SK-N-SH (cell line): ENCODE measurements around the gene ASPN. TPM values are rescaled to one million over a fixed set of nuclear protein-coding genes. Genes with fewer than 3 reads are reported as not detected.

Experiments
- CTCF ChIA-PET: fragments of 300-600, 350-600 bp; formaldehyde crosslinking; extraction: SDS; loops from one replicate; lab custom pipeline; 2021; lab: Yijun Ruan, JAX
- POLR2A ChIA-PET: fragments of 350-600 bp; sonication (Branson Sonifier 250); formaldehyde crosslinking; extraction: SDS; loops from one replicate; lab custom pipeline; 2020; ENCODE audit warnings: antibody characterized with exemption, inconsistent platforms; lab: Yijun Ruan, JAX
- DNase-seq: peaks from one replicate; pipeline ENCODE4 v3.0.0; 2012
- H2AFZ ChIP-seq: fragments of 200-600 bp; sonication (generic); 2 replicates; pipeline ENCODE4 v1.8.1; 2016; ENCODE audit warnings: antibody characterized with exemption, mild to moderate bottlenecking, low read depth
- H3F3A ChIP-seq: fragments of 200-600 bp; sonication (generic); replicated peaks from 2 replicates; pipeline ENCODE3; 2016; ENCODE audit warnings: antibody characterized with exemption, mild to moderate bottlenecking; ENCODE audit not compliant: insufficient read depth
- H3K27ac ChIP-seq, 2 experiments: fragments of 200-500 bp in 1 of 2; fragments of 200-600 bp in 1 of 2; sonication (Bioruptor generic) in 1 of 2; sonication (generic), shearing (Covaris generic) in 1 of 2; 2 replicates each; pipeline versions ENCODE4 v1.5.1 to v1.6.1; 2014 to 2016; ENCODE audit warnings: low read depth in 2 of 2, inconsistent platforms in 1 of 2, low read length in 1 of 2, mild to moderate bottlenecking in 1 of 2, mixed read lengths in 1 of 2
- H3K27me3 ChIP-seq: fragments of 200-600 bp; sonication (generic), shearing (Covaris generic); 2 replicates; pipeline ENCODE4 v1.6.1; 2016; ENCODE audit warnings: mixed run types; ENCODE audit not compliant: insufficient read depth
- H3K36me3 ChIP-seq, 2 experiments: fragments of 200-500 bp in 1 of 2; fragments of 200-600 bp in 1 of 2; sonication (Bioruptor generic) in 1 of 2; sonication (generic) in 1 of 2; replicated peaks in 1 of 2; 2 replicates each; pipeline versions ENCODE3 to v1.5.1; 2014 to 2016; ENCODE audit warnings: low read length in 1 of 2, mild to moderate bottlenecking in 1 of 2; ENCODE audit not compliant: insufficient read depth in 2 of 2, control insufficient read depth in 1 of 2
- H3K4me1 ChIP-seq, 2 experiments: fragments of 200-500 bp in 1 of 2; fragments of 200-600 bp in 1 of 2; sonication (Bioruptor generic) in 1 of 2; sonication (generic), shearing (Covaris generic) in 1 of 2; 2 replicates each; pipeline versions ENCODE4 v1.5.1 to v1.6.1; 2014 to 2016; ENCODE audit warnings: low read depth in 1 of 2, low read length in 1 of 2, mixed run types in 1 of 2; ENCODE audit not compliant: insufficient read depth in 2 of 2, control insufficient read depth in 1 of 2
- H3K4me2 ChIP-seq: fragments of 200-600 bp; sonication (generic), shearing (Covaris generic); 2 replicates; pipeline ENCODE4 v1.6.1; 2017; ENCODE audit warnings: mixed run types
- H3K4me3 ChIP-seq, 2 experiments: fragments of 200-500 bp in 1 of 2; fragments of 200-600 bp in 1 of 2; sonication (Bioruptor generic) in 1 of 2; sonication (generic), shearing (Covaris generic) in 1 of 2; 2 replicates each; pipeline versions ENCODE4 v1.5.1 to v1.8.1; 2014 to 2016; ENCODE audit warnings: low read depth in 2 of 2, inconsistent platforms in 1 of 2, low read length in 1 of 2, mild to moderate bottlenecking in 1 of 2, mixed read lengths in 1 of 2, moderate library complexity in 1 of 2
- H3K79me2 ChIP-seq: fragments of 200-600 bp; sonication (generic); 2 replicates; pipeline ENCODE4 v1.8.1; 2017; ENCODE audit warnings: mild to moderate bottlenecking; ENCODE audit not compliant: insufficient read depth
- H3K9ac ChIP-seq: fragments of 200-600 bp; sonication (generic); 2 replicates; pipeline ENCODE4 v1.6.1; 2017; ENCODE audit warnings: mixed run types
- H3K9me2 ChIP-seq: fragments of 200-600 bp; sonication (generic); 2 replicates; pipeline ENCODE4 v1.6.1; 2017; ENCODE audit warnings: mixed run types
- H3K9me3 ChIP-seq: fragments of 200-600 bp; sonication (generic); 2 replicates; pipeline ENCODE4 v1.6.1; 2017; ENCODE audit warnings: mixed run types, mild to moderate bottlenecking, moderate library complexity
- H4K20me1 ChIP-seq: fragments of 200-600 bp; sonication (generic); 2 replicates; pipeline ENCODE4 v1.6.1; 2017; ENCODE audit warnings: mild to moderate bottlenecking, mixed run types; ENCODE audit not compliant: insufficient read depth
- CHD2 ChIP-seq: fragments of 150-350 bp; IDR thresholded peaks from 2 replicates; pipeline ENCODE4 v1.6.1; 2018; ENCODE audit warnings: low read length; ENCODE audit not compliant: partially characterized antibody
- ELF1 ChIP-seq: IDR thresholded peaks from 2 replicates; pipeline ENCODE4 v1.4.0; 2012
- EZH2phosphoT487 ChIP-seq: fragments of 200-600 bp; sonication (generic); IDR thresholded peaks from 2 replicates; pipeline ENCODE4 v1.6.1; 2017; ENCODE audit warnings: low read depth, mixed run types, mild to moderate bottlenecking, antibody characterized with exemption, moderate library complexity, borderline replicate concordance
- FOSL2 ChIP-seq: IDR thresholded peaks from 2 replicates; pipeline ENCODE4 v1.4.0; 2012; ENCODE audit warnings: low read depth, mild to moderate bottlenecking, moderate library complexity, borderline replicate concordance
- FOXJ3 ChIP-seq: sonication (generic); formaldehyde crosslinking; IDR thresholded peaks from 2 replicates; pipeline ENCODE4 v1.5.1; 2020; ENCODE audit warnings: mild to moderate bottlenecking, missing genetic modification reagents
- GABPA ChIP-seq: IDR thresholded peaks from 2 replicates; pipeline ENCODE4 v1.4.0; 2012; ENCODE audit warnings: low read depth, mild to moderate bottlenecking
- MAX ChIP-seq: IDR thresholded peaks from 2 replicates; pipeline ENCODE4 v1.4.0; 2012; ENCODE audit warnings: low read depth
- MEF2A ChIP-seq: IDR thresholded peaks from 2 replicates; pipeline ENCODE4 v1.4.0; 2012; ENCODE audit warnings: low read depth, borderline replicate concordance
- MXI1 ChIP-seq: IDR thresholded peaks from 2 replicates; pipeline ENCODE4 v1.6.1; 2012; ENCODE audit warnings: mild to moderate bottlenecking, low read depth, low read length, improper control_type of control experiment
- NFIC ChIP-seq: IDR thresholded peaks from 2 replicates; pipeline ENCODE4 v1.4.0; 2012; ENCODE audit warnings: borderline replicate concordance
- NRF1 ChIP-seq: IDR thresholded peaks from 2 replicates; pipeline ENCODE4 v1.6.1; 2012; ENCODE audit warnings: low read depth, mild to moderate bottlenecking, low read length
- PBX3 ChIP-seq: IDR thresholded peaks from 2 replicates; pipeline ENCODE4; 2012
- RCOR1 ChIP-seq: fragments of 150-350 bp; IDR thresholded peaks from 2 replicates; pipeline ENCODE4 v1.6.1; 2017; ENCODE audit warnings: antibody characterized with exemption, low read length
- RFX5 ChIP-seq: IDR thresholded peaks from 2 replicates; pipeline ENCODE4 v1.6.1; 2012; ENCODE audit warnings: mild to moderate bottlenecking, improper control_type of control experiment, low read length
- WGBS: methylation state at CpG from one replicate; pipeline ENCODE4 v1.1.6; 2017; ENCODE audit warnings: low lambda C conversion rate; 5-methylcytosine and 5-hydroxymethylcytosine counted together
- polyA plus RNA-seq, 3 experiments: library from polyadenylated mRNA; depleted of rRNA; stranded (reverse); fragments of >200 nt; gene quantifications; 2 replicates each; pipeline ENCODE4 v1.2.3, GENCODE V29; 2012

The ASPN gene
- polyA plus RNA-seq, 1 of the 3 experiments (the other 2 are of a cell fraction): 0.76 TPM

DNA sequence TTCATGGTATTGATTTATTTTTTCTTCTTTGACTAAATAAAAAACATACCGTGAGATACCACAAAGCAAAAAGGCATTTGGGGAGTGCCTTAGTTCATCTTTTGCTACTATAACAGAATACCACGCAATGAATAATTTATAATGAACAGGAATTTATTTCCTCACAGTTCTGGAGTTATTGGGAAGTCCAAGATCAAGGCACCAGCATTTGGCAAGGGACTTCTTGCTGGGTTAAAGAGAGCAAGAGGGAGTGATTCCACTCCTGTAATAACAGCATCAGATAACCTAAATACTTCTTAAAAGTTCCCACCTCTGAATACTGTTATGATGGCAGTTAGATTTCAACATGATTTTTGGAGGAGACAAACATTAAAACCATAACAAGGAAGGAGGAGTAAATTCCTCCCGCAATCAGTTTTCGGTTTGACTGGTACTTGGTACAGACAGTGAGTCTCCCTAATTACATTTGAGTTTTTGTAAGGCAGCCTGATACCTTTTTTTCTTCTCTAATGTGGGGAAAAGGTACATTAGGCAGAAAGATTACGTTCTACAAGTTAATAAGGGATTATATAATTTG, 49.2 kb downstream of the ASPN start:
- TF ChIP-seq NFIC: no peak
- TF ChIP-seq RFX5: no peak
- TF ChIP-seq FOSL2: no peak
- TF ChIP-seq EZH2phosphoT487: no peak
- TF ChIP-seq NRF1: no peak
- TF ChIP-seq PBX3: no peak
- TF ChIP-seq MAX: no peak
- Histone ChIP-seq H3K79me2 (no peaks in the 10 kb centered on the region), H3K9ac (no peak overlapping the region), H2AFZ (no peak overlapping the region), H3K9me3 (no peaks in the 10 kb centered on the region), H4K20me1 (no peaks in the 10 kb centered on the region), H3K27ac (no peak overlapping the region), H3K27me3 (no peaks in the 10 kb centered on the region), H3K4me1 (no peaks in the 10 kb centered on the region), H3F3A (no peaks in the 10 kb centered on the region), H3K36me3 (no peaks in the 10 kb centered on the region), H3K9me2 (no peaks in the 10 kb centered on the region), H3K4me2 (no peak overlapping the region), H3K4me3 (no peak overlapping the region)
- ChIA-PET POLR2A (no interaction called here), CTCF (no interaction called here)
- no peak for DNase-seq
- WGBS: 95% methylated on average over 5 of the region's 5 CpGs

DNA sequence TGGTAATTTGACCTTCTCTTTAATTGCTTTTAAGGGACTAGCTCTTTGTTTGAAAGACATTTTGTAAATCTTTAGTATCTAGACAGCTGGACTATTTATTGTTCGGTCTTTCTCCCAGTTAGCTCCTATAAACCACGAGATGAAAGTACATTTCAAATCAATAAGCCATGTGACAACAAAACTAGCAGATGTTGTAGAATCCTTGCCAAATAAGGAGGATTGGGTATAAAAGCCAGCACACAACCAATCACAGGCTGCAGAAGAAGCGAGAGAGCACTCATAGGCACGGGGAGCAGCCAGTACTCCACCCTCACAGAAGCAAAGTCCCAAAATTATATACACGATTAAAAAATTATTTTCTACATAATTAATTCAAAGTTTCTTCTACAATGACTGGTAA, 50.0 kb downstream of the ASPN start:
- WGBS: 92% methylated on average over 5 of the region's 5 CpGs
- Histone ChIP-seq H3K9me3 (no peaks in the 10 kb centered on the region), H3K4me1 (no peaks in the 10 kb centered on the region), H3K27me3 (no peaks in the 10 kb centered on the region), H2AFZ (no peak overlapping the region), H3K36me3 (no peaks in the 10 kb centered on the region), H3K4me3 (no peak overlapping the region), H3F3A (no peaks in the 10 kb centered on the region), H3K9ac (no peak overlapping the region), H3K9me2 (no peaks in the 10 kb centered on the region), H3K79me2 (no peaks in the 10 kb centered on the region), H4K20me1 (no peaks in the 10 kb centered on the region), H3K4me2 (no peak overlapping the region), H3K27ac (no peak overlapping the region)
- POLR2A ChIA-PET: no interaction called here
- CTCF ChIA-PET: no interaction called here
- TF ChIP-seq CHD2: no peak
- TF ChIP-seq MEF2A: no peak
- TF ChIP-seq MXI1: no peak
- TF ChIP-seq ELF1: no peak
- no peak for TF ChIP-seq GABPA
- no peak for TF ChIP-seq NRF1
- no peak for TF ChIP-seq RCOR1
- no peak for TF ChIP-seq FOSL2
- no peak for TF ChIP-seq FOXJ3 (CRISPR knock-in tag)
- DNase-seq: no peak
